TTC549 (cell line): ENCODE data around the gene CAPN6.

Experiments
- FAIRE-seq: peaks from 2 replicates; lab custom pipeline; 2012; peaks lifted over from hg19 to GRCh38; lab: Jason Lieb, UNC

Gene CAPN6

DNA sequence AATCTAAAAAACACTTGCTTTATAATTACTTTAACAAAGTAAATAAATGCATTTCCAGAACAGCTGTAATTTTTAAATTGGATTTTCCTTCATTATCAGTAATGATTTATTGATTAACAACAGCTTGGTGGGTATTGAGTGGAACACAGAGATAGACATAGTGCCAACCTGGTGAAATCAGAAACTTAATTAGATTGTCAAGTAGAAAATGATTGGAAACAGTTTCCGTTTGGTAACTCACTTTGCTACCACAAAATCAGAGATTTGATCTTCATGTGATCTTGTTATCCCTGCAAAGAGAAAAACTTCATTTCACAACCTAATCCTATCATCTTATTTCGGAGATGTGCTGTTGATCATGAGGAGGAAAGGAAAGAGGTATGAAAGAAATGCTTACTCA lies 70.8 kb downstream of the CAPN6 start:
- FAIRE-seq = no peak
